MM.1S (cell line): ENCODE results near the gene BICDL1.

Experiments
- DNase-seq: peaks from one replicate; pipeline ENCODE4 v3.0.0-alpha.2; 2015
- H2AFZ ChIP-seq: fragments of 300-600 bp; sonication (generic); 2 replicates; pipeline ENCODE4 v1.6.0; 2016; ENCODE audit warnings: antibody characterized with exemption, low read length
- H3F3A ChIP-seq: fragments of 300-600 bp; sonication (generic); 2 replicates; pipeline ENCODE4 v1.6.1; 2016; ENCODE audit warnings: mild to moderate bottlenecking, antibody characterized with exemption, low read length, moderate library complexity, mixed read lengths; ENCODE audit not compliant: insufficient read depth
- H3K27ac ChIP-seq: fragments of 300-600 bp; sonication (generic); 2 replicates; pipeline ENCODE4 v1.5.1; 2016; ENCODE audit warnings: mild to moderate bottlenecking, low read length
- H3K27me3 ChIP-seq: fragments of 300-600 bp; sonication (generic); replicated peaks from 2 replicates; pipeline ENCODE4 v1.6.0; 2016; ENCODE audit warnings: low read length; ENCODE audit not compliant: insufficient read depth
- H3K36me3 ChIP-seq: fragments of 300-600 bp; sonication (generic); replicated peaks from 2 replicates; pipeline ENCODE4 v1.6.1; 2016; ENCODE audit warnings: mild to moderate bottlenecking, low read length, mixed read lengths; ENCODE audit not compliant: insufficient read depth
- H3K4me1 ChIP-seq: fragments of 300-600 bp; sonication (generic); 2 replicates; pipeline ENCODE4 v1.6.1; 2016; ENCODE audit warnings: low read length, mixed read lengths
- H3K4me2 ChIP-seq: fragments of 300-600 bp; sonication (generic); 2 replicates; pipeline ENCODE4 v1.6.0; 2016; ENCODE audit warnings: low read depth, low read length
- H3K4me3 ChIP-seq: fragments of 300-600 bp; sonication (generic); 2 replicates; pipeline ENCODE4 v1.5.1; 2016; ENCODE audit warnings: low read length, mixed read lengths
- H3K79me2 ChIP-seq: fragments of 300-600 bp; sonication (generic); 2 replicates; pipeline ENCODE4 v1.6.1; 2016; ENCODE audit warnings: mixed run types, low read length, mixed read lengths
- H3K9ac ChIP-seq: fragments of 300-600 bp; sonication (generic); 2 replicates; pipeline ENCODE4 v1.6.1; 2016; ENCODE audit warnings: low read length, mixed read lengths
- H3K9me2 ChIP-seq: fragments of 300-600 bp; sonication (generic); replicated peaks from 2 replicates; pipeline ENCODE4 v1.6.1; 2016; ENCODE audit warnings: mild to moderate bottlenecking, low read length, mixed read lengths; ENCODE audit not compliant: insufficient read depth
- H3K9me3 ChIP-seq: fragments of 300-600 bp; sonication (generic); replicated peaks from 2 replicates; pipeline ENCODE4 v1.6.1; 2016; ENCODE audit warnings: mild to moderate bottlenecking, low read length, mixed read lengths; ENCODE audit not compliant: insufficient read depth
- H4K20me1 ChIP-seq: fragments of 300-600 bp; sonication (generic); 2 replicates; pipeline ENCODE4 v1.6.1; 2016; ENCODE audit warnings: mild to moderate bottlenecking, low read length, moderate library complexity, mixed read lengths; ENCODE audit not compliant: insufficient read depth
- CTCF ChIP-seq: fragments of 300-600 bp; sonication (generic); IDR thresholded peaks from 2 replicates; pipeline ENCODE4 v1.5.1; 2016; ENCODE audit warnings: antibody characterized with exemption, low read length, mixed read lengths
- EZH2 ChIP-seq: fragments of 300-600 bp; sonication (generic); optimal IDR thresholded peaks from 2 replicates; pipeline ENCODE3; 2017; ENCODE audit warnings: low read depth, mild to moderate bottlenecking, antibody characterized with exemption, low read length, mixed read lengths
- EZH2phosphoT487 ChIP-seq: fragments of 300-600 bp; sonication (generic); IDR thresholded peaks from 2 replicates; pipeline ENCODE4 v1.6.1; 2018; ENCODE audit warnings: antibody characterized with exemption, low read length

BICDL1 gene

GRCh38 chr12:120121343-120121742 lies 132.3 kb downstream of the BICDL1 start:
- 0 out of 2 replicates have a peak overlapping the region, but pooled peaks have one; percentile 6 for H3K9ac ChIP-seq

GRCh38 chr12:120121766-120122293 lies 132.8 kb downstream of the BICDL1 start:
- TF ChIP-seq EZH2phosphoT487 (no peak), CTCF (no peak), EZH2 (no peak)
- Histone ChIP-seq H3K36me3 (no peaks in the 10 kb centered on the region), H3K27me3 (no peaks in the 10 kb centered on the region), H3K9me3 (no peaks in the 10 kb centered on the region), H3K4me3 (peak overlapping the region; percentile 33; the same call in 1 of the 2 replicates), H4K20me1 (no peaks in the 10 kb centered on the region), H3F3A (peaks cover 47% of the 10 kb centered on the region), H3K4me1 (peaks cover 33% of the 10 kb centered on the region), H3K4me2 (peak overlapping the region; percentile 73), H3K9ac (no peak overlapping the region), H3K27ac (peak overlapping the region; percentile 64; the same call in 1 of the 2 replicates), H3K79me2 (peaks cover 10% of the 10 kb centered on the region), H2AFZ (no peak overlapping the region), H3K9me2 (no peaks in the 10 kb centered on the region)
- DNase-seq = peak; percentile 59

More at GRCh38 chr12:120121343-120121742, 132.3 kb downstream of the BICDL1 start:
- Histone ChIP-seq H3K9me3 (no peaks in the 10 kb centered on the region), H3K4me1 (peaks cover 33% of the 10 kb centered on the region), H3F3A (peaks cover 47% of the 10 kb centered on the region), H4K20me1 (no peaks in the 10 kb centered on the region), H2AFZ (no peak overlapping the region), H3K79me2 (peaks cover 10% of the 10 kb centered on the region), H3K4me2 (peak overlapping the region; percentile 73), H3K27ac (peak overlapping the region; percentile 64; the same call in 1 of the 2 replicates), H3K9me2 (no peaks in the 10 kb centered on the region), H3K4me3 (peak overlapping the region; percentile 33; the same call in 1 of the 2 replicates), H3K27me3 (no peaks in the 10 kb centered on the region), H3K36me3 (no peaks in the 10 kb centered on the region)
- TF ChIP-seq EZH2 = no peak
- TF ChIP-seq CTCF = no peak
- TF ChIP-seq EZH2phosphoT487 = no peak
- no peak for DNase-seq

- Histone ChIP-seq H3K36me3 (no peaks in the 10 kb centered on the region), H3K27me3 (no peaks in the 10 kb centered on the region), H3K4me3 (no peak overlapping the region), H3F3A (peaks cover 21% of the 10 kb centered on the region), H2AFZ (no peak overlapping the region), H3K27ac (no peak overlapping the region), H3K9ac (no peak overlapping the region), H3K9me3 (no peaks in the 10 kb centered on the region), H4K20me1 (no peaks in the 10 kb centered on the region), H3K4me1 (peaks cover 22% of the 10 kb centered on the region), H3K9me2 (no peaks in the 10 kb centered on the region), H3K4me2 (no peak overlapping the region), H3K79me2 (no peaks in the 10 kb centered on the region; the same call in 1 of the 2 replicates)
- no peak for TF ChIP-seq EZH2
- TF ChIP-seq EZH2phosphoT487 = no peak
- no peak for TF ChIP-seq CTCF
- no peak for DNase-seq
Observed at GRCh38 chr12:120125029-120125428, 136.0 kb downstream of the BICDL1 start.
